Astrocyte (in vitro differentiated cells and primary cell): ENCODE results near the gene SLC26A9. TPM values are rescaled to one million over a fixed set of nuclear protein-coding genes. Genes with fewer than 3 reads are reported as not detected.

Experiments used
- DNase-seq: peaks from one replicate; pipeline ENCODE4 v3.0.0-alpha.2; 2010; ENCODE audit warnings: low read depth
- FAIRE-seq: peaks from 2 replicates; lab custom pipeline; 2011; peaks lifted over from hg19 to GRCh38; lab: Jason Lieb, UNC
- H2AFZ ChIP-seq: 2 replicates; pipeline ENCODE4 v1.6.0; 2012; ENCODE audit warnings: low read depth, low read length, inconsistent platforms
- H3K27ac ChIP-seq: 2 replicates; pipeline ENCODE4 v1.5.1; 2011; ENCODE audit warnings: low read depth, low read length, inconsistent platforms
- H3K27me3 ChIP-seq: 2 replicates; pipeline ENCODE4 v1.6.0; 2011; ENCODE audit warnings: low read length, inconsistent platforms; ENCODE audit not compliant: insufficient read depth
- H3K36me3 ChIP-seq: 2 replicates; pipeline ENCODE4 v1.5.1; 2011; ENCODE audit warnings: low read length, inconsistent platforms; ENCODE audit not compliant: insufficient read depth
- H3K4me1 ChIP-seq: 2 replicates; pipeline ENCODE4 v1.5.1; 2011; ENCODE audit warnings: low read length, inconsistent platforms; ENCODE audit not compliant: insufficient read depth
- H3K4me2 ChIP-seq: 2 replicates; pipeline ENCODE4 v1.6.0; 2012; ENCODE audit warnings: low read length, inconsistent platforms
- H3K4me3 ChIP-seq: 2 replicates; pipeline ENCODE4 v1.5.1; 2011; ENCODE audit warnings: low read depth, mild to moderate bottlenecking, low read length, inconsistent platforms; ENCODE audit not compliant: insufficient read depth
- H3K79me2 ChIP-seq: 2 replicates; pipeline ENCODE4 v1.6.0; 2012; ENCODE audit warnings: mild to moderate bottlenecking, low read length, inconsistent platforms; ENCODE audit not compliant: insufficient read depth
- H3K9ac ChIP-seq: 2 replicates; pipeline ENCODE4 v1.6.0; 2012; ENCODE audit warnings: mild to moderate bottlenecking, low read length, inconsistent platforms
- H3K9me3 ChIP-seq: 2 replicates; pipeline ENCODE4 v1.5.1; 2012; ENCODE audit warnings: low read depth, mild to moderate bottlenecking, low read length, inconsistent platforms; ENCODE audit not compliant: insufficient read depth
- H4K20me1 ChIP-seq: 2 replicates; pipeline ENCODE4 v1.6.0; 2012; ENCODE audit warnings: low read length, inconsistent platforms; ENCODE audit not compliant: insufficient read depth
- H3K27ac Mint-ChIP-seq: one replicate; pipeline ENCODE4 v1.8.0; 2021; ENCODE audit warnings: mild to moderate bottlenecking, mixed read lengths; ENCODE audit not compliant: unreplicated experiment
- H3K27me3 Mint-ChIP-seq: one replicate; pipeline ENCODE4 v1.8.0; 2021; ENCODE audit warnings: low read depth, mixed read lengths; ENCODE audit not compliant: unreplicated experiment
- H3K36me3 Mint-ChIP-seq: one replicate; pipeline ENCODE4 v1.8.0; 2021; ENCODE audit warnings: low read depth, mixed read lengths; ENCODE audit not compliant: unreplicated experiment
- H3K4me1 Mint-ChIP-seq: one replicate; pipeline ENCODE4 v1.8.0; 2021; ENCODE audit warnings: low read depth, mixed read lengths; ENCODE audit not compliant: unreplicated experiment
- H3K4me3 Mint-ChIP-seq: one replicate; pipeline ENCODE4 v1.8.0; 2021; ENCODE audit warnings: mild to moderate bottlenecking, moderate library complexity, mixed read lengths; ENCODE audit not compliant: unreplicated experiment
- H3K9me3 Mint-ChIP-seq: one replicate; pipeline ENCODE4 v1.8.0; 2021; ENCODE audit warnings: mild to moderate bottlenecking, mixed read lengths; ENCODE audit not compliant: unreplicated experiment
- EZH2 ChIP-seq: IDR thresholded peaks from 2 replicates; pipeline ENCODE4 v1.6.1; 2012; ENCODE audit warnings: mild to moderate bottlenecking, low read length, inconsistent platforms; ENCODE audit not compliant: insufficient read depth
- total RNA-seq: library from RNA; stranded (reverse); gene quantifications from 2 replicates; pipeline ENCODE4 v1.2.1, GENCODE V29; 2021
- TF ChIP-seq, protein P1 (sequence below): IDR thresholded peaks from 2 replicates; pipeline ENCODE4 v1.5.1; 2011; ENCODE audit warnings: low read depth, mild to moderate bottlenecking, inconsistent platforms, low read length, moderate library complexity; ENCODE audit not compliant: insufficient read depth

The SLC26A9 gene
- total RNA-seq, 1 donor from 2014 or later, result not detected

DNA sequence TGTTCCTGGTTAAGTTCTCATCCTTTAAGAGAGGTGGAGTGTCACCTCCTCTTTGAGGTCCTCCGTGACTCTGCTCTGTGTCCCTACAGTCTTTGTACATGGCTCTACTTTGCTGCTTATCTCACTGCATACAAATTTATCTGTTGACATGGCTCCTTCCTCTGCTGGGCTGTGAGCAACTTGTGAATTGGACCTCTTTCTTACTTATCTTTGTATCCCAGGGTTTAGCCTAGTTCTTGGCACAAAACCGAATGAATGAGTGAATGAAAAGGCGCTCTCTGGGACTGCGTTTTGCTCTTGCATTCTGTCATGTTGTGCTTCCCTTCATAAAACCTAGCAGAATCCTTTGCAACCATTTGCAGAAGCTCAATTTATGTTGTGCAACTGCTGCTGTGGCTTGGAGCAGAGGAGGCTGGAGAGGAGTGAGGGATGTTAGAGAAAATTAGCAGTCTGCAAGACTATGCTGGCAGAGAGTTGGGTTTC, 12.4 kb downstream of the SLC26A9 start:
- peaks cover 9% of the 10 kb centered on the region for H3K4me1 Mint-ChIP-seq
- H3K4me2 ChIP-seq, result no peak overlapping the region
- no peak overlapping the region for H3K9ac ChIP-seq
- H2AFZ ChIP-seq, result no peak overlapping the region
- no peak overlapping the region for H3K4me3 Mint-ChIP-seq
- H4K20me1 ChIP-seq, result no peaks in the 10 kb centered on the region
- no peak for FAIRE-seq
- H3K36me3 ChIP-seq, result no peaks in the 10 kb centered on the region
- H3K9me3 Mint-ChIP-seq, result peaks cover 1% of the 10 kb centered on the region
- no peaks in the 10 kb centered on the region for H3K79me2 ChIP-seq
- H3K36me3 Mint-ChIP-seq, result peaks cover 1% of the 10 kb centered on the region
- H3K27ac ChIP-seq, result no peak overlapping the region
- H3K27me3 ChIP-seq, result peaks cover 4% of the 10 kb centered on the region
- no peak overlapping the region for H3K27ac Mint-ChIP-seq
- no peak for TF ChIP-seq EZH2
- TF ChIP-seq, protein P1, sequence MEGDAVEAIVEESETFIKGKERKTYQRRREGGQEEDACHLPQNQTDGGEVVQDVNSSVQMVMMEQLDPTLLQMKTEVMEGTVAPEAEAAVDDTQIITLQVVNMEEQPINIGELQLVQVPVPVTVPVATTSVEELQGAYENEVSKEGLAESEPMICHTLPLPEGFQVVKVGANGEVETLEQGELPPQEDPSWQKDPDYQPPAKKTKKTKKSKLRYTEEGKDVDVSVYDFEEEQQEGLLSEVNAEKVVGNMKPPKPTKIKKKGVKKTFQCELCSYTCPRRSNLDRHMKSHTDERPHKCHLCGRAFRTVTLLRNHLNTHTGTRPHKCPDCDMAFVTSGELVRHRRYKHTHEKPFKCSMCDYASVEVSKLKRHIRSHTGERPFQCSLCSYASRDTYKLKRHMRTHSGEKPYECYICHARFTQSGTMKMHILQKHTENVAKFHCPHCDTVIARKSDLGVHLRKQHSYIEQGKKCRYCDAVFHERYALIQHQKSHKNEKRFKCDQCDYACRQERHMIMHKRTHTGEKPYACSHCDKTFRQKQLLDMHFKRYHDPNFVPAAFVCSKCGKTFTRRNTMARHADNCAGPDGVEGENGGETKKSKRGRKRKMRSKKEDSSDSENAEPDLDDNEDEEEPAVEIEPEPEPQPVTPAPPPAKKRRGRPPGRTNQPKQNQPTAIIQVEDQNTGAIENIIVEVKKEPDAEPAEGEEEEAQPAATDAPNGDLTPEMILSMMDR, result no peak
- peaks cover 22% of the 10 kb centered on the region for H3K4me1 ChIP-seq
- H3K4me3 ChIP-seq, result no peak overlapping the region
- H3K9me3 ChIP-seq, result no peaks in the 10 kb centered on the region
- peaks cover 24% of the 10 kb centered on the region for H3K27me3 Mint-ChIP-seq
- DNase-seq, result no peak

DNA sequence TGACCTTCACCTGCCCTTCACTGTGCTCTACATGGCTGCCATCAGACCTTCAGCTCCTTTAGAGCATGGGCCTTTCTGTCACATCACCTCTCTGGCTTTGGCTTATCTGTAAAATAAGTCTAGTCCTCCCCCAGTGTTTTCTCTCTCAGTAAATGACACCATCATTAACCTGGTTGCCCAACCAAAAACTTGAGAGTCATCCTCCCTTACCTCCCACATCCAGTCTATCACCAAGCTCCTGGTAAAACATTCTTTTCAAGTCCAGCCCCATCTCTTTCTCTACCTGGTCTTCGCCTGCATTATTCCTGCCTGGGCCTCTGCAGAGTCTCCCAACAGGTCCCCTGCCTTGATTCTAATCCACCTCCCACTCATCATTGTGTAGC, 13.1 kb downstream of the SLC26A9 start:
- no peaks in the 10 kb centered on the region for H3K36me3 ChIP-seq
- H3K27ac ChIP-seq, result no peak overlapping the region
- Mint-ChIP-seq H3K27ac (no peak overlapping the region), H3K4me3 (no peak overlapping the region), H3K4me1 (peaks cover 12% of the 10 kb centered on the region), H3K9me3 (peaks cover 1% of the 10 kb centered on the region), H3K36me3 (peaks cover 1% of the 10 kb centered on the region), H3K27me3 (peaks cover 24% of the 10 kb centered on the region)
- H3K27me3 ChIP-seq, result peaks cover 4% of the 10 kb centered on the region
- H3K79me2 ChIP-seq, result no peaks in the 10 kb centered on the region
- no peak overlapping the region for H3K4me3 ChIP-seq
- no peak for DNase-seq
- no peak overlapping the region for H3K4me2 ChIP-seq
- H3K9ac ChIP-seq, result no peak overlapping the region
- H2AFZ ChIP-seq, result no peak overlapping the region
- peaks cover 27% of the 10 kb centered on the region for H3K4me1 ChIP-seq
- TF ChIP-seq, protein P1, result no peak
- TF ChIP-seq EZH2, result no peak
- no peaks in the 10 kb centered on the region for H4K20me1 ChIP-seq
- FAIRE-seq, result no peak
- no peaks in the 10 kb centered on the region for H3K9me3 ChIP-seq

DNA sequence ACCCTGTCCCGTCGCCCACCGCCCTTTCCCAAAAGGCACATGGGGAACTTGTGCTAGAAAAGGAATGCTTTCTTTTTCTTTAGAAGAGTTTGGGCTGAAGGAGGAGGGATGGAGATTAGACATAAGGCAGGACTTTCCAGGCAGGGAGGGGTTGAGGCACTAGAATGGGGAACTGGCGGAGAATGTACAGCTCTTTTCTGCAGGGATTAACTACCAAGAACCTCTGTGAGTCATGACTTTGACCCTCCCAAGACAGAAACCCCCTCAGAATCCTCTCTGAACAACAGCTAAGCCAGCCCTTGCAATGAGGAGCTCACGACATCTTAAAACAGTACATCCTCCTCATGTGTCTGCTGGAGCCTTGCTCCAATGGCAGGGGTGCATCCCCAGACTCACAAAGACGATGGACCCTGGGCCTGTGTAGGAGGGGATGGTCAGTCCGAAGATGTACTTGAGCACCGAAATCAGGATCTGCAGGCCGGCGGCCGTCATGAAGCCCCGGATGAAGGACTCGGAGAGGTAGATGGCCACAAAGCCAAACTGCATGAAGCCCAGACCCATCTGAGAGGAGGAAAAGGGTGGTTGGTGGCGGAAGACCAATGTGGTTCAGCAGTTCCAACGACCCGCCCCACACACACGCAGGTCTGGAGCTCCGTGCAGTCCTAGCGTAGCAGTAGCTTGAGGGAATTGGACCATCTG, 13.6 kb downstream of the SLC26A9 start:
- Mint-ChIP-seq H3K27me3 (peaks cover 22% of the 10 kb centered on the region), H3K4me3 (no peak overlapping the region), H3K27ac (no peak overlapping the region), H3K9me3 (peaks cover 1% of the 10 kb centered on the region), H3K4me1 (peaks cover 12% of the 10 kb centered on the region), H3K36me3 (peaks cover 1% of the 10 kb centered on the region)
- Histone ChIP-seq H3K27ac (no peak overlapping the region), H3K4me2 (no peak overlapping the region), H3K36me3 (no peaks in the 10 kb centered on the region), H3K9ac (no peak overlapping the region), H3K9me3 (no peaks in the 10 kb centered on the region), H3K4me1 (peaks cover 27% of the 10 kb centered on the region), H2AFZ (no peak overlapping the region), H3K27me3 (peaks cover 4% of the 10 kb centered on the region), H3K79me2 (no peaks in the 10 kb centered on the region), H4K20me1 (no peaks in the 10 kb centered on the region), H3K4me3 (no peak overlapping the region)
- TF ChIP-seq, protein P1, result no peak
- FAIRE-seq (no peak), DNase-seq (no peak)
